Panc1 (cell line): ENCODE measurements around the gene KCNK2. TPM values are rescaled to one million over a fixed set of nuclear protein-coding genes. Genes with fewer than 3 reads are reported as not detected.

Experiments used
- ATAC-seq: fragments of 200-7000 bp; cut with Tn5 transposase; 2 replicates; pipeline ENCODE4 v1.9.1; 2020; ENCODE audit warnings: mild to moderate bottlenecking, moderate library complexity
- BruUV-seq: library from RNA; stranded (reverse); fragments of 400-500 nt; replicated peaks from 2 replicates; lab custom pipeline; 2021; lab: Mats Ljungman, UMichigan
- CTCF ChIA-PET: fragments of 300-600 bp; sonication (Branson Sonifier 250); formaldehyde crosslinking; loops from one replicate; lab custom pipeline; 2022; ENCODE audit warnings: antibody characterized with exemption; lab: Charles Lee
- POLR2A ChIA-PET: fragments of 300-600 bp; sonication (Branson Sonifier 250); formaldehyde crosslinking; loops from one replicate; lab custom pipeline; 2022; ENCODE audit warnings: antibody characterized with exemption; lab: Charles Lee
- DNase-seq: peaks from one replicate; pipeline ENCODE4 v3.0.0-alpha.2; 2010; ENCODE audit warnings: low read depth, low spot score
- H3K27ac ChIP-seq: 2 replicates; pipeline ENCODE4 v1.5.1; 2011; ENCODE audit warnings: mild to moderate bottlenecking, low read length, inconsistent platforms
- H3K27me3 ChIP-seq: fragments of 200-500 bp; sonication (Bioruptor generic); 2 replicates; pipeline ENCODE4 v1.6.0; 2014; ENCODE audit warnings: low read length, inconsistent platforms; ENCODE audit not compliant: control insufficient read depth, insufficient read depth
- H3K36me3 ChIP-seq: fragments of 200-500 bp; sonication (Bioruptor generic); 2 replicates; pipeline ENCODE4 v1.5.1; 2014; ENCODE audit warnings: inconsistent platforms, mild to moderate bottlenecking, low read length, moderate library complexity; ENCODE audit not compliant: control insufficient read depth, insufficient read depth
- H3K4me1 ChIP-seq: 2 replicates; pipeline ENCODE4 v1.5.1; 2011; ENCODE audit warnings: inconsistent platforms, mild to moderate bottlenecking, low read length, moderate library complexity; ENCODE audit not compliant: control insufficient read depth, insufficient read depth
- H3K4me3 ChIP-seq, 2 experiments: 2 replicates each; pipeline ENCODE4 v1.5.1; 2011 to 2012; ENCODE audit warnings: low read depth in 2 of 2, low read length in 2 of 2, mild to moderate bottlenecking in 2 of 2, inconsistent platforms in 1 of 2, moderate library complexity in 1 of 2
- H3K9me3 ChIP-seq: fragments of 200-500 bp; sonication (Bioruptor generic); 2 replicates; pipeline ENCODE4 v1.5.1; 2014; ENCODE audit warnings: low read depth, mild to moderate bottlenecking, inconsistent platforms, low read length, moderate library complexity; ENCODE audit not compliant: control insufficient read depth, insufficient read depth
- CTCF ChIP-seq: fragments of 450-650 bp; IDR thresholded peaks from 2 replicates; pipeline ENCODE4 v1.5.1; 2017; ENCODE audit warnings: mild to moderate bottlenecking
- POLR2AphosphoS5 ChIP-seq: IDR thresholded peaks from 2 replicates; pipeline ENCODE4 v1.6.1; 2012; ENCODE audit warnings: mild to moderate bottlenecking, low read depth, low read length, moderate library complexity
- REST ChIP-seq, 2 experiments: IDR thresholded peaks; 2 replicates each; pipeline ENCODE4 v1.6.1; 2011 to 2012; ENCODE audit warnings: low read depth in 2 of 2, control low read depth in 1 of 2, low read length in 1 of 2, mild to moderate bottlenecking in 1 of 2, moderate library complexity in 1 of 2; ENCODE audit not compliant: insufficient read depth in 1 of 2
- SIN3A ChIP-seq: IDR thresholded peaks from 2 replicates; pipeline ENCODE4 v1.6.1; 2012; ENCODE audit warnings: low read depth, mild to moderate bottlenecking, low read length, moderate library complexity, borderline replicate concordance; ENCODE audit not compliant: insufficient read depth
- TCF7L2 ChIP-seq: IDR thresholded peaks from 2 replicates; pipeline ENCODE4 v1.6.1; 2011; ENCODE audit warnings: mild to moderate bottlenecking, low read depth, low read length, inconsistent platforms
- in situ Hi-C: cut with HindIII; loops from 2 replicates; pipeline ENCODE4 v1.10.0; 2016; ENCODE audit warnings: low sequenced_read_pairs, low pct_unique_long_range_greater_than_20kb
- intact Hi-C: fragments of 100-400 bp; cut with micrococcal nuclease; formaldehyde crosslinking; loops from one replicate; pipeline ENCODE4 v1.10.0; 2022; ENCODE audit not compliant: unreplicated experiment
- total RNA-seq: library from RNA; stranded (reverse); gene quantifications from one replicate; pipeline ENCODE4 v1.2.1, GENCODE V29; 2021; ENCODE audit not compliant: unreplicated experiment

Gene KCNK2
- total RNA-seq, 1 experiment from 2014 or later = 0.28 TPM

- POLR2A ChIA-PET = no interaction called here
- Histone ChIP-seq H3K9me3 (no peaks in the 10 kb centered on the region), H3K27ac (no peak overlapping the region), H3K4me3 (no peak overlapping the region), H3K4me1 (no peaks in the 10 kb centered on the region), H3K36me3 (no peaks in the 10 kb centered on the region), H3K27me3 (no peaks in the 10 kb centered on the region)
- BruUV-seq = no TSS peak
- CTCF ChIA-PET = no interaction called here
- DNase-seq (no peak), ATAC-seq (no peak)
- TF ChIP-seq POLR2AphosphoS5 (no peak), CTCF (no peak), TCF7L2 (no peak), SIN3A (no peak), REST (IDR thresholded peaks at IDR 0.05; ENCODE audit: insufficient read depth in 1 of 2, low read depth in 2 of 2, low read length in 1 of 2) (no peak)
- intact Hi-C loops = no loop called here
- in situ Hi-C loops = no loop called here
Observed at GRCh38 chr1:215104283-215104682, 21.7 kb downstream of the KCNK2 start.

- no TSS peak for BruUV-seq
- no peaks in the 10 kb centered on the region for H3K4me1 ChIP-seq
- no peaks in the 10 kb centered on the region for H3K36me3 ChIP-seq
- DNase-seq = no peak
- H3K27me3 ChIP-seq = no peaks in the 10 kb centered on the region
- H3K4me3 ChIP-seq = no peak overlapping the region
- CTCF ChIA-PET = no interaction called here
- intact Hi-C loops = no loop called here
- in situ Hi-C loops = no loop called here
- ATAC-seq = no peak
- TF ChIP-seq POLR2AphosphoS5 = no peak
- no peak for TF ChIP-seq TCF7L2
- TF ChIP-seq CTCF = no peak
- TF ChIP-seq SIN3A = no peak
- POLR2A ChIA-PET = no interaction called here
- H3K27ac ChIP-seq = no peak overlapping the region
- H3K9me3 ChIP-seq = no peaks in the 10 kb centered on the region
Observed at GRCh38 chr1:215106067-215106466, 23.5 kb downstream of the KCNK2 start.
